ENCODE measurements around the gene SLC7A14. TPM values are rescaled to one million over a fixed set of nuclear protein-coding genes. Genes with fewer than 3 reads are reported as not detected.

The SLC7A14 gene
- total RNA-seq, 1 donor from 2014 or later = not detected

DNA sequence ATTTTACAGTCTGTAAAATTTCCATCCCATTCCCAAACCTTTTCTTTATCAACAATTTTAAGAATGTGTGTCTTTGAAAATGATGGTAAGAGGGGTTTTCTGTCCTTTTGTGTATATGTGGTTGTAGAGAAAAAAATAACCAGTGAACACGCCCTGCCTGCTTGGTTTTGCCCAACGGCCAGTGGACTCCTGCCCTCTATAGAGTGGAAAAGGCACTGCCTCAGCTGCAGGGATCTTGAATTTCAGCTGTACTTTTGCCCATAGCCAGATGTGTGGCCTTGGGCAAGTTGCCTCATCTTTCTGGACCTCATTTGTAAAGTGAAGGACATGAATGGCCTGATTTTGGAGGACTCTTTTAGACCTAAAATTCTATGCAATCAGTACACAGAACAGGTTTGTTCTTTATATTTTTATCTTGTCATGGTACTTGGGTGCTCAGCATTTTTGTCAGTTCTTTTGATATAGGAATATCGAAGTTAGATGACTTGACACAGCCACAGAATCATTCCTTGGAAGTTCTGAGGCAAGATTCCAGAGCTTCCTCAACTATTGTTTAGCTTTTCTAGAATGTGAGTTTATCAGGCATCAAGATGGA, 86.2 kb downstream of the SLC7A14 start:
- no peak for DNase-seq (ENCODE audit: low spot score)
- Mint-ChIP-seq H3K9me3 (no peaks in the 10 kb centered on the region), H3K27me3 (ENCODE audit: low read depth) (peaks cover 13% of the 10 kb centered on the region), H3K27ac (no peak overlapping the region), H3K4me3 (ENCODE audit: low read depth) (no peak overlapping the region), H3K36me3 (ENCODE audit: low read depth) (no peaks in the 10 kb centered on the region), H3K4me1 (ENCODE audit: low read depth) (no peaks in the 10 kb centered on the region)
- intact Hi-C loops (cut with micrococcal nuclease) = loop anchor here (5.0 kb wide), 1 partner anchor 87 kb away; no protein-coding TSS in a partner anchor

DNA sequence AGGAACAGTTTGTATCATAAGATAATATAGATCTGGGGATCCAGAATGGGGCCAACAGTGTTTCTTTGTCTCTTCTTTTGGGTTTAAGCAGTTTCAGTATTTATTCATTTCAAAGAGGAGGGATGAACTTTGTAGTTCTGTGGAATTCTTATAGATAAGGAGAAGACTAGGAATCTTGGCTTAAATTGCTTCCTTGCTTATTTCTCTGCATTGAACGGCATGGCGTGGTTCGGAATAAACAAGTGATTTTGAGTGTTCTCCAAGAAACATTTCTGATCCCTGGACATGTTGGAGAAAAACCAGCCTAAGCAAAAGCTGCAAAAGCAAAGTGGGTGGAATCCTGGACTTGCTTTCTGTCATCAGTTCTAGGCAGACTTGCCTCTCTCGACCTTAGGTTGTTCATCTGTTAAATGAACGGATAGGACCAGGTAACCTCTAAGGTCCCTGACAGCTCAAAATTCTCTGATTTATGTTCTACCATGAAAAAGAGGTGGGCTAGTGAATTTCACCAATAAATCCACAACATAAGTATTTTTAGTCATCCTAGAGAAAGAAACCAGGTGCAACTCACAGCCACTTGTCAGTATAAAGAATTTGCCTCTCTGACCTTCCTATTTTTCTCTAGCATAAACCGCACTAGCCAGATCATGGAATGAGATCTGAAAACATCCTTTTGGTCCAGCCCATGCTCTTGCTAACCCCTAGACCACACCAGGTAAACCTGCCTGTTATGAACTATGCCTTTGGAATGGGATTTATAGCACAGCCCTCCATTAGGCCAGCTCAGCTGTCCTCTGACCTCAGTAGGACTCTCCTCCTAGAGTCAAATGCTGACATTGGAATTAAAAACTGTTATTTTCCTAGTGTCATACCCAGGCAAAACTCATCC, 88.4 kb downstream of the SLC7A14 start:
- intact Hi-C loops (cut with micrococcal nuclease) = loop anchor here (5.0 kb wide), 1 partner anchor 85 kb away; no protein-coding TSS in a partner anchor

DNA sequence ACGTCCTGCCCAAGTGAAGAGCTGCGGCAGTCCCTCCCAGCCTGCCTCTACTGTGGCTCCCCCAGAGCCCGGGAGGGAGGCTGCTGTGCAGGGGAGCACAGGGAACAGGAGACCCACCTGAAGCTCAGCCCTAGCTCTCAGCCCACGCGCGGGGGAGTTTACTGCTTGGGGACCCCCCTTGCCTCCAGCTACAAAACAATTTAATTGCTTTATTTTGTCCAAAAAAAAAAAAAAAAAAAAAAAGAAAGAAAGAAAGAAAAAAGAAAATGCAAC, 89.1 kb downstream of the SLC7A14 start:
- peaks cover 5% of the 10 kb centered on the region for H3K27me3 Mint-ChIP-seq (ENCODE audit: low read depth)
- H3K4me3 Mint-ChIP-seq (ENCODE audit: low read depth) = no peak overlapping the region
- H3K4me1 Mint-ChIP-seq (ENCODE audit: low read depth) = no peaks in the 10 kb centered on the region
- H3K36me3 Mint-ChIP-seq (ENCODE audit: low read depth) = no peaks in the 10 kb centered on the region
- intact Hi-C loops (cut with micrococcal nuclease) = loop anchor here (5.0 kb wide), 1 partner anchor 85 kb away; no protein-coding TSS in a partner anchor
- no peaks in the 10 kb centered on the region for H3K9me3 Mint-ChIP-seq
- H3K27ac Mint-ChIP-seq = no peak overlapping the region
- DNase-seq (ENCODE audit: low spot score) = no peak

More for the DNA sequence above, 88.4 kb downstream of the SLC7A14 start:
- H3K9me3 Mint-ChIP-seq = no peaks in the 10 kb centered on the region
- H3K36me3 Mint-ChIP-seq (ENCODE audit: low read depth) = no peaks in the 10 kb centered on the region
- H3K27me3 Mint-ChIP-seq (ENCODE audit: low read depth) = peaks cover 8% of the 10 kb centered on the region
- H3K4me3 Mint-ChIP-seq (ENCODE audit: low read depth) = no peak overlapping the region
- DNase-seq (ENCODE audit: low spot score) = no peak
- no peaks in the 10 kb centered on the region for H3K4me1 Mint-ChIP-seq (ENCODE audit: low read depth)
- H3K27ac Mint-ChIP-seq = no peak overlapping the region

DNA sequence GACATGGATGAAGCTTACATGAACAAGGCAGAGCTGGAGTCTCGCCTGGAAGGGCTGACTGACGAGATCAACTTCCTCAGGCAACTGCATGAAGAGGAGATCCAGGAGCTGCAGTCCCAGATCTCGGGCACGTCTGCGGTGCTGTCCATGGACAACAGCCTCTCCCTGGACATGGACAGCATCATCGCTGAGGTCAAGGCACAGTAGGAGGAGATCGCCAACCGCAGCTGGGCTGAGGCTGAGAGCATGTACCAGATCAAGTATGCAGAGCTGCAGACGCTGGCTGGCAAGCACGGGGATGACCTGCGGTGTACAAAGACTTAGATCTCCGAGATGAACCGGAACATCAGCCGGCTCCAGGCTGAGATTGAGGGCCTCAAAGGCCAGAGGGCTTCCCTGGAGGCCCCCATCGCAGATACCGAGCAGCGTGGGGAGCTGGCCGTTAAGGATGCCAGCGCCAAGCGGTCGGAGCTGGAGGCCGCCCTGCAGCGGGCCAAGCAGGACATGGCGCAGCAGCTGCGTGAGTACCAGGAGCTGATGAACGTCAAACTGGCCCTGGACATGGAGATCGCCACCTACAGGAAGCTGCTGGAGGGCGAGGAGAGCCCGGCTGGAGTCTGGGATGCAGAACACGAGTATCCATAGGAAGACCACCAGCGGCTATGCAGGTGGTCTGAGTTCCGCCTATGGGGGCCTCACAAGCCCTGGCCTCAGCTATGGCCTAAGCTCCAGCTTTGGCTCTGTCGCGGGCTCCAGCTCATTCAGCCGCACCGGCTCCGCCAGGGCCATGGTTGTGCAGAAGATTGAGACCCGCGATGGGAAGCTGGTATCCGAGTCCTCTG, 89.6 kb downstream of the SLC7A14 start:
- Mint-ChIP-seq H3K9me3 (no peaks in the 10 kb centered on the region), H3K4me1 (ENCODE audit: low read depth) (no peaks in the 10 kb centered on the region), H3K36me3 (ENCODE audit: low read depth) (no peaks in the 10 kb centered on the region), H3K4me3 (ENCODE audit: low read depth) (no peak overlapping the region), H3K27me3 (ENCODE audit: low read depth) (peaks cover 1% of the 10 kb centered on the region), H3K27ac (no peak overlapping the region)
- intact Hi-C loops (cut with micrococcal nuclease) = loop anchor here (5.0 kb wide), 1 partner anchor 84 kb away; no protein-coding TSS in a partner anchor
- no peak for DNase-seq (ENCODE audit: low spot score)

DNA sequence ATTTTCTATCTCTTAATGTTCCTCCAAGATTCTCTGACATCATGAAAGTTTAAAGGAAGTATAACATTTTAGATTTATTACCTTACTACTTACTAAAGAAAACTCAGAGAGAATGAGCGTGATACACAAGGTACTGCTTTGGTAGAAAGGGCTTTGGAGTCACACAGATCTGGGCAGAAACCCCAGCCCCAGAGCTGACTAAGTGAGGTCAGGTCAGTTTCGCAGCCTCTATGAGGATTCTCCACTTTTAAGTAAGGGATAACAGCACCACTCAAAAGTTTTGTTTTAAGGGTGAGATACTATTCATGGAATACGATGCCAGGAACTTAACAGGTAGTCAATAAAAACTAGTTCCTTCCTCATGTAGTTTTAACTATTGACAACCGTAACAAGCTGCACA, 91.1 kb downstream of the SLC7A14 start:
- Mint-ChIP-seq H3K4me3 (ENCODE audit: low read depth) (no peak overlapping the region), H3K27me3 (ENCODE audit: low read depth) (no peaks in the 10 kb centered on the region), H3K27ac (no peak overlapping the region), H3K36me3 (ENCODE audit: low read depth) (no peaks in the 10 kb centered on the region), H3K9me3 (no peaks in the 10 kb centered on the region), H3K4me1 (ENCODE audit: low read depth) (no peaks in the 10 kb centered on the region)
- intact Hi-C loops (cut with micrococcal nuclease) = loop anchor here (5.0 kb wide), 1 partner anchor 82 kb away; no protein-coding TSS in a partner anchor
- no peak for DNase-seq (ENCODE audit: low spot score)

DNA sequence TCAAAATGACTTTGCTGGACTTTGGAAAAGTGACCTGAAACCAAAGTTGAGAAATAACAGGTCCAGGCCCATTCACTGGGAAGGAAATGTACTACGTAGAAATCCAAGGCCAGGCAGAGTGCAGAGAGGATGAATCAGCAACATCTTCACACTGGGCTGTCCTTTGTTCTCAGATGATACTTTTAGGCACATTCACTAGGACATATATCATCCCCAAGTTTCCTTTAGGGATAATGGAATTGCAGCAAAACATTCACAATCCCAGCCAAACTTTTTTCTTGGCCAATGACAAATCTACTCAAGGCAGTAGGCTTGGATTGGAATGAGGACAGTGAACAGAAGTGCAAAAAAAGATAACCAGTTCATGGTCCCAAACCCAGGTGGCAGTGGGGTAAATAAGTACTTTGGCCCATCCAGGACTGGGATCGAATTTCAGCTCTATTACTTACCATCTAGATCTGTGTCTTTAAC, 92.1 kb downstream of the SLC7A14 start:
- H3K4me1 Mint-ChIP-seq (ENCODE audit: low read depth) = no peaks in the 10 kb centered on the region

DNA sequence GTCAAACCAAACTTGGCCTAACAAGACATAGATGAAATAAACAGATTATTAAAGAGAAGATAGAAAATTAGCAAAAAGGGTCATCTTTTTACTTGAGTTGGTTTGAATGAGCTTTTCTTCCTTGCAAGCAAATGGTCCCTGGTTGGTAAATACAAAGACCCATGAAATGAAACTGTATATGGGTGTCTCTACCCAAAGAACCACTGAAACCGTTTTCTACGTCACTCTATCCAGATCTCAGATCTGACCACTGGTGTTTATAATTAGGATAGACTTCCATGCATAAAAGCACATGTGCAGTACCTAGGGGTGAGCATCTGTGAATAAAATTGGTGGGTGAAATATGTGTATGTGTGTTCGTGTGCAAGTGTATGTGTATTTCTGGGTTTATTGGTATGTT, 94.0 kb downstream of the SLC7A14 start:
- no peaks in the 10 kb centered on the region for H3K4me1 Mint-ChIP-seq (ENCODE audit: low read depth)

More for the DNA sequence above, 92.1 kb downstream of the SLC7A14 start:
- H3K36me3 Mint-ChIP-seq (ENCODE audit: low read depth) = no peaks in the 10 kb centered on the region
- no peak for DNase-seq (ENCODE audit: low spot score)
- H3K27me3 Mint-ChIP-seq (ENCODE audit: low read depth) = no peaks in the 10 kb centered on the region
- H3K9me3 Mint-ChIP-seq = no peaks in the 10 kb centered on the region
- intact Hi-C loops (cut with micrococcal nuclease) = no loop called here
- H3K4me3 Mint-ChIP-seq (ENCODE audit: low read depth) = no peak overlapping the region
- H3K27ac Mint-ChIP-seq = no peak overlapping the region

DNA sequence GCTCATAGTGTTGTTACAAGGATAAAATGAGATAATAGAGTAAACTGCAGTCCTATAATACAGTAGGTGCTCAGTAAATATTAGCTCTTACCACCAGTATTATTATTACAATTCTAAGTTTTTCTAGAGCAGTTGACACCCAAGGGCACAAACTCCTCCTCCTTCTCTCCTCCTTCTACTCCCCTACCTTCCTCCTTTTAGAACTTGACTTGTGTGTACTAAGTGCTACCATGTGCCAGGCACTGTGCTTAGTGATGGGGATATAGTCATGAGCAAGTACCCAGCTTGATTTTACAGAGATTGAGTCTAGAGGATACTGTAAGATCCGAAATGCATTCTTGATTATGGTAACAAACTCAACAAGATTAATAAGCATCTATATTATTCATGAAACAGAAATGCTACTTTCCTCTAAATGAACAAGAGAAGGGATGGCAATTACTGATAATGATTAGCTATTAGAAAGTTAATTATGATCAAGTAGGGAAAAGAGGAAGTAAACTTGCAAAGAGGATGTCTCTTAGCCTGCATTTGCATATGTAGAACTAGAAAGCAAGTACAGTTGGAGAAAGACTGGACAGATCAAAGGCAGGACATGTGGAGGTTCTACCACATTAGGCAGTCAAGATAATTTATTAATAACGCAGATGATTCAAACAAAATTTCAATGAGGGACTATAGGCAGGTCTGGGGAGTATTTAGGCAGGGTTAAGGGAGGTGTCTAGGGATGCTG, 94.9 kb downstream of the SLC7A14 start:
- no peak overlapping the region for H3K4me3 Mint-ChIP-seq (ENCODE audit: low read depth)

More for the DNA sequence above, 94.0 kb downstream of the SLC7A14 start:
- Mint-ChIP-seq H3K9me3 (no peaks in the 10 kb centered on the region), H3K27ac (no peak overlapping the region), H3K4me3 (ENCODE audit: low read depth) (no peak overlapping the region), H3K27me3 (ENCODE audit: low read depth) (peaks cover 4% of the 10 kb centered on the region), H3K36me3 (ENCODE audit: low read depth) (no peaks in the 10 kb centered on the region)
- intact Hi-C loops (cut with micrococcal nuclease) = no loop called here
- DNase-seq (ENCODE audit: low spot score) = no peak

DNA sequence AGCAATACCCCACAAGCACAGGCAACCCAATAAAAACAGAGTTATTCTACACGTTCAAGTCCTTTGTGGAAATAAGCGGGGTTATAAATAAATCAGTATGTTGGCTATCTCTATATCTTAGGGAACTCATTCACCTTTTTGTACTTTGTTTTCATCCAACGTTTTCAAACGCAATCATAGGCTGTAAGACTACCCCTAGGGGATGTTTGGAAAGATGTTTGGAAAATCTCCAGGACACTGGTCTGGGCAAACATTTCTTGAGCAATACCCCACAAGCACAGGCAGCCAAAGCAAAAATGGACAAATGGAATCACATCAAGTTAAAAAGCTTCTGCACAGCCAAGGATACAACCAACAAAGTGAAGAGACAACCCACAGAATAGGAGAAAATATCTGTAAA, 97.1 kb downstream of the SLC7A14 start:
- intact Hi-C loops (cut with micrococcal nuclease) = no loop called here
- no peak overlapping the region for H3K27ac Mint-ChIP-seq

More for the DNA sequence above, 94.9 kb downstream of the SLC7A14 start:
- Mint-ChIP-seq H3K4me1 (ENCODE audit: low read depth) (no peaks in the 10 kb centered on the region), H3K27ac (no peak overlapping the region), H3K27me3 (ENCODE audit: low read depth) (peaks cover 8% of the 10 kb centered on the region), H3K9me3 (no peaks in the 10 kb centered on the region), H3K36me3 (ENCODE audit: low read depth) (no peaks in the 10 kb centered on the region)
- intact Hi-C loops (cut with micrococcal nuclease) = no loop called here
- DNase-seq (ENCODE audit: low spot score) = no peak

DNA sequence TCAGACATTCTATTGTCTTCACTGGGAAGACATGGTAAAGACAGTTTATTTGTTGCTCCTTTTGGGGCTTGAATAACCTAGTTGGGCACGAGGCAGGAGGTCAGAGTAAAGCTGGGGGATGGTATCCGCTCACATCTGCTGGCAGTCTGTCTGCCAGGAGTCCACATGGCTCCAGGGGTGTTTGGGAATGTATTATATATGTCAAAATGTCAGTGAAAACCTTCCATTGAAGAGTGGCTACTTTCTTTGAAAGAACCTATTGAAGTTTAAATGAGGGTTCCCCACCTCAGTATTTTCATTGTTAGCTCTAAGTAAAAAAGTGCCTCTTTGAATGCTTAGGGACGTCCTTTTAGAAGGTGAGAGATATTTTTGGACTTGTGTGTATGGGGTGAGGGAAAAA, 98.8 kb downstream of the SLC7A14 start:
- H3K9me3 Mint-ChIP-seq = no peaks in the 10 kb centered on the region
- no peak overlapping the region for H3K27ac Mint-ChIP-seq
- H3K4me3 Mint-ChIP-seq (ENCODE audit: low read depth) = no peak overlapping the region
- no peaks in the 10 kb centered on the region for H3K36me3 Mint-ChIP-seq (ENCODE audit: low read depth)
- no peak for DNase-seq (ENCODE audit: low spot score)
- intact Hi-C loops (cut with micrococcal nuclease) = no loop called here
- peaks cover 9% of the 10 kb centered on the region for H3K27me3 Mint-ChIP-seq (ENCODE audit: low read depth)
- H3K4me1 Mint-ChIP-seq (ENCODE audit: low read depth) = no peaks in the 10 kb centered on the region

More for the DNA sequence above, 97.1 kb downstream of the SLC7A14 start:
- H3K27me3 Mint-ChIP-seq (ENCODE audit: low read depth) = peaks cover 9% of the 10 kb centered on the region
- H3K9me3 Mint-ChIP-seq = no peaks in the 10 kb centered on the region
- H3K36me3 Mint-ChIP-seq (ENCODE audit: low read depth) = no peaks in the 10 kb centered on the region
- DNase-seq (ENCODE audit: low spot score) = no peak
- H3K4me1 Mint-ChIP-seq (ENCODE audit: low read depth) = no peaks in the 10 kb centered on the region
- H3K4me3 Mint-ChIP-seq (ENCODE audit: low read depth) = no peak overlapping the region

DNA sequence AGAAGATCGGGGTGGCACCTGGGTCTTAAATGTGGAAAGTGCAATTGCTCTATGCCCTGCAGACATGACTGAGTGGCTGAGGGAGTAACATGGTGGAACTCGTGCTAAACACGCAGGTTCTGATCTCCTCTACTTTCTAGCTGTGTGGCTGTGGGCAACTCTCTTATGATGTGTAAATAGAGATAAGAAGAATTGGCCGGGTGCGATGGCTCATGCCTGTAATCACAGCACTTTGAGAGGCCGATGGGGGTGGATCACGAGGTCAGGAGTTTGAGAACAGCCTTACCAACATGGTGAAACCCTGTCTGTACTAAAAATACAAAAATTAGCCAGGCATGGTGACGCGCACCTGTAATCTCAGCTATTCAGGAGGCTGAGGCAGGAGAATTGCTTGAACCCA, 99.5 kb downstream of the SLC7A14 start:
- Mint-ChIP-seq H3K9me3 (no peaks in the 10 kb centered on the region), H3K27me3 (ENCODE audit: low read depth) (peaks cover 9% of the 10 kb centered on the region), H3K4me3 (ENCODE audit: low read depth) (no peak overlapping the region), H3K36me3 (ENCODE audit: low read depth) (no peaks in the 10 kb centered on the region), H3K4me1 (ENCODE audit: low read depth) (no peaks in the 10 kb centered on the region), H3K27ac (no peak overlapping the region)
- DNase-seq (ENCODE audit: low spot score) = no peak
- intact Hi-C loops (cut with micrococcal nuclease) = no loop called here

DNA sequence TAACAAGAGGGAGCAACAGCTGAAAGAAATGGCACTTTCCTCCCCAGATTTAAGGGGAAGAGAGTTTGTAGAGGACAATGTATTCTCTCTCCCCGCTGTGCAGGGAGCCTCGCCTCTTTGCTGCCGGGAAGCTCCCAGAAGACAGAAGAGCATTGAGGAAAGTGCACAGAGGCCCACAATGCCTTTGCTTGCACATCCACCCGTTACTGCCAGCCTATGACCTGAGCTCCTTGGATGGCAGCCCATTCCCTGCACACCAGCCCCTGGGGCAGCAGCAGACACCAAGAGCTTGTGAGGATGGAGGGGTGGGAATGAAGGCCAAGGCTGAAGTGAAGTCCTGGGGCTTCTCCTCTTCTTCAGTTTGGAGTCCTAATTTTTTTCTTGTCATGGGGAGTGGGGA, 100.2 kb downstream of the SLC7A14 start:
- Mint-ChIP-seq H3K36me3 (ENCODE audit: low read depth) (no peaks in the 10 kb centered on the region), H3K4me3 (ENCODE audit: low read depth) (no peak overlapping the region), H3K27me3 (ENCODE audit: low read depth) (peaks cover 9% of the 10 kb centered on the region), H3K9me3 (no peaks in the 10 kb centered on the region), H3K4me1 (ENCODE audit: low read depth) (no peaks in the 10 kb centered on the region), H3K27ac (no peak overlapping the region)
- intact Hi-C loops (cut with micrococcal nuclease) = no loop called here
- no peak for DNase-seq (ENCODE audit: low spot score)

Measured in activated T-helper 2 cell treated with anti-CD3 and anti-CD28 coated beads, Interferon-gamma antibody, Interleukin-2, Interleukin-4, amounts not matched to agents 10 μg/mL and 5 μg/mL and 100 μg/mL, durations not matched to agents 14 hours and 24 hours and 36 hours (primary cell).